UCSD-AML1 (cell line): ENCODE measurements around the gene PKIG.
"Not testable (repeated sequence)": the region's sequence is repeated elsewhere in the genome, so short reads cannot be mapped to it uniquely, and the experiment has no call there.

Experiments
- DNase-seq: peaks from one replicate; lab custom pipeline; 2025; ENCODE audit not compliant: unreplicated experiment; lab: John Stamatoyannopoulos, UW

The PKIG gene

GRCh38 chr20:44571362-44571988 is 10.9 kb upstream of the PKIG start:
- no peak for DNase-seq

- no peak for DNase-seq
Measured at GRCh38 chr20:44572551-44573500, 9.6 kb upstream of the PKIG start.

GRCh38 chr20:44573501-44573869 is 8.9 kb upstream of the PKIG start:
- DNase-seq: no peak

GRCh38 chr20:44574372-44574771 is 8.0 kb upstream of the PKIG start:
- no peak for DNase-seq

- DNase-seq: peak; percentile 20
Measured at GRCh38 chr20:44576297-44576696, 6.1 kb upstream of the PKIG start.

GRCh38 chr20:44579313-44580081 is 2.9 kb upstream of the PKIG start:
- DNase-seq: no peak

GRCh38 chr20:44580581-44581268 is 1.7 kb upstream of the PKIG start:
- DNase-seq: no peak

GRCh38 chr20:44581515-44581914 is 864 bp upstream of the PKIG start:
- no peak for DNase-seq

GRCh38 chr20:44583157-44583556 is 778 bp downstream of the PKIG start:
- DNase-seq: no peak

- DNase-seq: no peak
Measured at GRCh38 chr20:44584162-44584561, 1.8 kb downstream of the PKIG start.

- no peak for DNase-seq
Measured at GRCh38 chr20:44585057-44585963, 2.9 kb downstream of the PKIG start.

GRCh38 chr20:44586289-44586911 is 4.0 kb downstream of the PKIG start:
- peak; percentile 31 for DNase-seq

- DNase-seq: no peak
Measured at GRCh38 chr20:44587035-44587980, 4.9 kb downstream of the PKIG start.

- DNase-seq: not testable (repeated sequence)
Measured at GRCh38 chr20:44588321-44588720, 5.9 kb downstream of the PKIG start.

- DNase-seq: no peak
Measured at GRCh38 chr20:44589537-44589936, 7.2 kb downstream of the PKIG start.

GRCh38 chr20:44590980-44591778 is 8.8 kb downstream of the PKIG start:
- no peak for DNase-seq

- DNase-seq: no peak
Measured at GRCh38 chr20:44592366-44592765, 10.0 kb downstream of the PKIG start.

GRCh38 chr20:44593751-44594150 is 11.4 kb downstream of the PKIG start:
- no peak for DNase-seq
